ENCODE data around the gene NACC2.

The NACC2 gene

DNA sequence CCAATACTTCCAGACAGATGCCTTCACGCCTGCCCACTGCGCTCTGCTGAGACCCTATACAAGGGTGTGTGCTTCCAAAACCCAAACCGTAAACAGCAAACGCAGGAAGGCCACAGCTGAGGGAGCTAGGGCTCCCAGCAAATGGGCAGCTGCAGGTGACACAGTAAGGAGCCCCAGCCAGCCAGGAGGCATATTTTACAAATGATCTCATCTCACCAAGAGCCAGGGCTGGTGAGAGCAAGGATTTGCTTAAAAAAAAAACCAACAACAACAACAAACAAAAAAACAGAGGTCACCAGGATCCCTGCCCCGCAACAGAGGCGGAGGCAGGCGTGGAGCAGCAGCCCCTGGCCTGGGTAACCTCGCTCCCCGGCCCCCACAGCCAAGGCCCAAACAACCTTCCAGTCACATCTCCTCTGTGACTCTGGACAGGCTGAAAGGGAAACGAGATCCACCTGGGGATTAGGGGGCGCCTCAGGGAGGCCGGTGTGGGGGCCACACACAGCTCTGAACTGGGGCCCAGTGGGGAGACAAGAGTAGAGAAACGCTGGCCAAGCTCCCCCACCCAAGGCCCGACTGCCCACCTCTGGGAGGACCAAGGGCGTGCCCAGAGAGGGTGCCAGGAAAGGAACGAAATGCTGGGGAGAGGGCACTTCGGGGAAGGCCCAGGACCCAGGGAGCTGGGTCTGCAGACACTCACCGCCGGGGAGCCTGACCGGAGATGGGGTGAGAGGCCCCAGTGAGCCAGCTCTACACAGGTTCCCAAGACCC is 3.3 kb downstream of the NACC2 start:
- DNase-seq: peak; percentile 20

DNA sequence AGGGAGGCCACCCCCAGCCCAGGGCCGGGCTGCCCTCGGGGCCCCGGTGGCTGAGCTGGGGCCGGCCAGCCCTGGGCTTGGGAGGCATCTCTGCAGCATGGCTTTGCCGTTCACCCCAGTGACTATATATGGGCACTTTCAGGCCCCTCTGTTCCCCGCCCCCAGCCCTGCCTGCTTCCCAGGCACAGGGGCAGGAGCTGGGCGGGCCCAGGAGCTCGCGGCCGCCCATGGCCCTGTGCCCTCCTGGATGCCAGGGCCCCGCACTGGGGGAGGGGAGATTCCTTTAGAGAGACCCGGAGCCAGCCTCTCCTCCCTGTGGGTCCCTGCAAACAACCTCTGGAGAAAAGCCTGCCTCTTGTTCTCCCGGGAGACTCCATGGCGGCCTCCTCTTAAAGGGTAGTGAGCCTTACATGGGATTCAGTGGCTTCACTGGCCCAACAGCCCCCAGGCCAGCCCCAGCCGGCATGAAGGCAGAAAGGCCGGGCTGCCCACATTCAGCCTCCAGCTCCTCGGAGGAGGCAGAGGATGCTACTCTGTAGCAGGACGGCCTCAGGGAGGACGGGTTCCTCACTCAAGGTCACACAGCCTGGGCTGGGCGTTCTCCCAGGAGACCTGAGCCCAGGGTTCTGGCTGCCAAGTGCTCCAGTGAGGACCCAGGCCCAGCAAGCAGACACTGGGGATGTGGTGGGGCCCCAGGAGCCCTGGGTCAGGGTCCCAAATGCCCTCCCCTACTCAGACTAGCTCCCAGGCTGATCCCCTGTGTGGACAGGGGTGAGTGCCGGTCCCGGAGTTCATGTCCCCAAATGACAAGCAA is 4.1 kb downstream of the NACC2 start:
- DNase-seq: peak; percentile 20

DNA sequence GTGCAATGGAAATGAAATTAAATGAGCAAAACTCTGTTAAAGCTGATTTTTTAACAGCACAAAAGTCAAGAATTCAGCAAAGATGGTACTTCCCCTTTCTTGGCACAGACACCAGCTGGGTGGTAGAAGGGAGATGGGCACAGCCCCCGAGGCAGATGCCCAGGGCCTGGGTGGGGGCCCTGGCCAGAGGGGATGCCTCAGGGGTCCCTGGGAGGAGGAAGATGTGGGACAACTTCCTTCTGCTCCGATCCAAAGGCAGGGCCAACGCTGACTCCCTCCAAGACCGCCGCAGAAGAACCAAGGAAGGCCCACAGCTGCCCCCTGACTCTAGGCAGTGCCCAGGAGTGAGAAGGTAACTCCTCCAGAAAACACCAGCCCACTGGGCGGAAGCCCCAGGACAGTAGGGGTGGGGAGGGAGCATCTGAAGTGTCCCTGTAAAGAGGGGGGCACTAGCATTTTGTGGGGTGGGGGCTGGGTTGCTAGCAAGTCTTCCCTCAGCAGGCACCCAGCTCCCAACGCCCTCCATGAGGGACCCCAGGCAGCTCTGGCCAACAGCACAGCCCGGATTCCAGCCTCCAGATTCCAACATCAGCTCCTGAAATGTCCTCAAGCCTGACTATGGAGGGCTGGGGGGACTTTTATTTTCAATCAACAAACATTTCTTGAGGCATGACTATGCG is 4.9 kb downstream of the NACC2 start:
- DNase-seq: peak; percentile 26

DNA sequence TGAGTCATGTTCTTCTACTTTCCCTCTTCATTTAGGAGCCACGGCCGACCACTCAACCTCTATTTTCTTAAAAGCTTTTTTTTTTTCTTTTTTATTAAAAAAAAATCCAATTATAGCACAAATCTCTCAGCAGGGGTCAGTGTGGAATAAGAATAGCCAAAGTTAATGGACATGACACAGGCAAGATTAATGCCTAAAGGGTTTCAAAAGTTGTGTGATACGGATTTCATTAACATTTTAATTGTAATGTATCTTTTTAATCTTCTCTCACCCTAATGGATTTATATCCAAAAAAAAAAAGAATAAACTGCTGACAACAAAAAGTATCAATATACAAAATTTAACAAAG is 5.4 kb downstream of the NACC2 start:
- no peak for DNase-seq

DNA sequence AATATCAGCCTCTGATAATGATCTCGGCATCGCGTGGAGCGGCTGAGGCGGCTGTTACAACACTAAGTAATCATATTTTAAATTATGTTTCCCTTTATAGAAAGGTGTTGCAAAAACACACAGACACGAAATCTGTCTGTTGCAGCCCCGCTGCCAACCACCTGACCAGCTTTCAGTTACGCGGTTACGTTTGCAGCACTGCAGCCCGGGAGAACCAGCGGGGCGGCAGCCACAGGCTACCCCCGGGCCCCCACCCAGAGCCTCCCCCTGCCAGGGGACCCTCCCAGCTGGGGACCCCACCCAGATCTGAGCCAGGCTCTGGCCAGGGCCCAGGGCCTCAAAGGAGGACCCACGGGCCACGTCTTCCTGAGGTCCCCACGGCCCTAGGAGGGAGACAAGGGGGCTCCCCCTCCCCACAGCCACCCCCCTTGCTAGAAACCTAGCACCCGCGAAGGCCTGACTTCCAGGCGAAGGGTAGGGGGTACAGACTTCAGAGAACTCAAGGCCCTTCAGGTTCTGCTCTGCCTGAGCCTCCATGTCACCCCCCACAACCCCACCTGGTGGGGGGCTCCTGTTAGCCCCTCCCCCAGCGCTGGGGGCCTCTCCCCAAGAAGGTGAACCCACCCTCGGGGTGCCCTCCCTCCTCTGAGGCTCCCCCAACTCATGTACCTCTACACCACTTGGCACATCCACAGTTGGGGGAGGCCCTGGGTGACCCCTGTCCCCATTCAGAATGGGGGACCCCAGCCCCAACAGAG is 6.0 kb downstream of the NACC2 start:
- DNase-seq: no peak

DNA sequence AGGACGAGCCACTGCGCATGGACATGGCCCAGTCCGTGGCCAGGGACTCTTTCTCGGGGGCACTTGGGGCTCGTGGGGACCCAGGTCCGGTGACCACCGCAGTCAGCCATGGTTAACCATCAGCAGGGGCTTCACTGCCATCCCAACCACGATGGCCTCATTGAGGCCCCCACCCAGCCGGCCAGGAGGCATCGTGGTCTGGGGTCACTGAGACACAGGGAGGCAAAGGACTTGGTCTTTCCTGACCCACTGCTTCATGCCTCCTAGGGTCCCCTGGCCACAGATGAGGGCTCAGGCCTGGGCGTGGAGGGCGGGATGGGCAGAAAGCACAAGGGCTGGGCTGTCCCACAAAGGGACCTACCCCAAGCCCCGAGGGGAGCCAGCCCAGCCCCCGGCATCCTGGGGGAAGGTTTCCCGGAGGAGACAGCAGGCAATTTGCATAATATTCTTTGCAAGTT is 6.6 kb downstream of the NACC2 start:
- peak; percentile 22 for DNase-seq

DNA sequence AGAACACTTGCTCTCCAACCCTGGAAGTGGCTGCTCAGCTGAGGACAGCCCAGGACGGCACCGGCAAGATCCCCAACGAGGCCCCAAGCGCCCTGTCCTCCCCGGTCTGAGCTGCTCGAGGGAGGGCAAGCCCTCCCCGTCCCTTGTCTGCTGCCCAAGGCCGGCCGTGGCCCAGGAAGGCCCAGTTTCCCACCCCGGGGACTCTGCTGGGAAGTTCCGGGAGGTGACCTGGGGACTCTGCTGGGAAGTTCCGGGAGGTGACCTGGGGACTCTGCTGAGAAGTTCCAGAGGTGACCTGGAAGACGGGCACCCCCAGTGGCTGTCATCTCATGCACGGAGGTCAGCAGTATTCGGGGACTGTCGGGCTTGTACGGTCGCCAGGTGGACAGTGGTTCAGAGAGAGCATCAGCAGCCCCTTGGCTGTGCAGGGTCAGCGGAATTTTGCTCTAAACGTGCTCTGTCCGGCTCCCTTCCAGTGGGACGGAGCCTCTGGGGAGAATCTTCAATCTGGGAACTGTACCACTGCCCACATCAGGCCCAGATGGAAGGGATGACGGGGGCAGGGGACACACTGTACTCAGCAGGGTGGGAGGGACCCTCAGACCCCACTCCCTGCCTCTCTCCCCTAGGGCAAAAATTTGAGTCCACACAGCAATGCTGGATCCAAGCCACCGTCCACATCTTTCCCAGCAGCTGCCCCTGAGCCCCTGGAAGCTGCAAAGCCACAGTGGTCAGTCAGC is 7.2 kb downstream of the NACC2 start:
- DNase-seq: no peak

DNA sequence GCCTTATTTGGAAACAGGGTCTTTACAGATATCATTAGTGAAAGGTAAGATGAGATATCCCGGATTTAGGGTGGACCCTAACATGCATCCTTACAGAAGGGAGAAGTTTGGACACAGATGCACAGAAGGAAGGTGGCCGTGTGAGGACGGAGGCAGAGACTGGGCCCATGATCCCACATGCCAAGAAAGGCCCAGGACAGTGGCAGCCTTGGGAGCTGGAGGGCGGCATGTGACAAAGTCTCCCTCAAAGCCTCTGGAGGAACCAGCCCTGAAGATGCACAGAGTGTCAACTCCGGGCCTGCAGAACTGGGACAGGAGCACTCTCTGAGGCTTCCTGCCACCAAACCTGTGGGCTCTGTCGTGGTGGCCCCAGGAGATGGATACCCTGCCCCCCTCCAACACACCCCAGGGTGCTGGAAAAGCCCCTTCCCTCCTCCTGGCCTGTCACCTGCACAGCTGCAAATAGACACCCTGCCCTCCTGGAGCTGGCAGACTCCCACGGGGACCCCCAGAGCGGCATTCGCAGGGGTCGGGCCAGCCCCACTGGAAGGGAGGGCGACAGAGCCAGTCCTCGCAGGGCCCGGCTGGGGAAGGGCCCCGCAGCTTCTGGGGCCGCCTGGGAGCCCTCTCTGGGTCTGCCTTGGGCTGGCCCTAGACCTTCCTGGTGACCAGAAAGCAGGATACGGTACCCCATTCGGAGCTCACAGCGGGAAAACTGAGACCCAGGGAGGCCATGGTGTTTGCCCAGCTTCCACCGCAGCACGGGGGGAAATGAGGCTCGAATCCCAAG is 7.9 kb downstream of the NACC2 start:
- DNase-seq: no peak

DNA sequence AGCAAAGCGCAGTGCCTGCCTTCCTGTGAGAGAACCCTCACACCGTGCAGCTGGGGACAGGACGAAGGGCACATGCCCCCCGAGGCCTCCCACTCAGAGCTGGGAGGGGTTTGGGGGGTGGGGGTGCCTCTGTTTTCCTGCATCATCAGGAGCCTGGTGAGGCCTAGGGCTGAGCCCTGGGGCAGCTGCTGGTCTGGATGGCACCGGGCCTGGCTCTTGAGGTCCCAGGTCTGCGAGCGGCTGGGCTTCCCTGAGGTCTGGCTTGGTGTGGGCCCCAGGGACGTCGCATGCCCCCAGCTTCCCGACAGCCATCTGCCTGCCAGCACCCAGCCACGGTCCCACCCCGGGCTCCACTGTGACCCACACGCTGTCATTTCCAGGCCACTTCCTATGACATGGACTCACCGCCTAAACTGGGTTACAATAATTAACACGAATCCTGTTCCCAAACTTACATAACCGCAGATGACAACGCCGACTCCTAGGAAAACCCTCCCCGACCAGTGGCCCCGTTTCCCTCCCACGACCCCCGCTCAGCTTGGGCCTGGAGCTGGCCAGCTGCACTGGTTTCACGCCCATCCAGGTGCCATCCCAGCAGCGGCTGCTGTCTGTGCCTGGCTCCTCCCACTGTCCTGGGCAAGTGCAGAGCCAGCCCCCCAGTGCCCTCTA is 8.7 kb downstream of the NACC2 start:
- DNase-seq: no peak

DNA sequence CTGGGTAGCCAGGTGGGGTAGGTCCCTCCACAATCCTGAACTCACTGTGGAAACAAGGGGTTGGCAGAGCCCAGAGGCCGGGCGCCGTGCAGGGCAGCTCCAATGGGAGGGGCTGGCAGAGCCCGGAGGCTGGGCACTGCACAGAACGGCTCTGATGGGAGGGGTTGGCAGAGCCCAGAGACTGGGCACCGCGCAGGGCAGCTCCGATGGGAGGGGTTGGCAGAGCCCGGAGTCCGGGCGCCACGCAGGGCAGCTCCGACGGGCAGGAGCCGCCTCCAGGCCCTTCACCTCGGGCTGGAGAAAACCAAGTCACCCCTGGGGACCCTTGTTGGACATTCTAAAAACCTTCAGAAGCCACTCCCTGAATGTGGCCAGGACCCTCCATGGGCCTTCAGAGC is 9.3 kb downstream of the NACC2 start:
- no peak for DNase-seq

DNA sequence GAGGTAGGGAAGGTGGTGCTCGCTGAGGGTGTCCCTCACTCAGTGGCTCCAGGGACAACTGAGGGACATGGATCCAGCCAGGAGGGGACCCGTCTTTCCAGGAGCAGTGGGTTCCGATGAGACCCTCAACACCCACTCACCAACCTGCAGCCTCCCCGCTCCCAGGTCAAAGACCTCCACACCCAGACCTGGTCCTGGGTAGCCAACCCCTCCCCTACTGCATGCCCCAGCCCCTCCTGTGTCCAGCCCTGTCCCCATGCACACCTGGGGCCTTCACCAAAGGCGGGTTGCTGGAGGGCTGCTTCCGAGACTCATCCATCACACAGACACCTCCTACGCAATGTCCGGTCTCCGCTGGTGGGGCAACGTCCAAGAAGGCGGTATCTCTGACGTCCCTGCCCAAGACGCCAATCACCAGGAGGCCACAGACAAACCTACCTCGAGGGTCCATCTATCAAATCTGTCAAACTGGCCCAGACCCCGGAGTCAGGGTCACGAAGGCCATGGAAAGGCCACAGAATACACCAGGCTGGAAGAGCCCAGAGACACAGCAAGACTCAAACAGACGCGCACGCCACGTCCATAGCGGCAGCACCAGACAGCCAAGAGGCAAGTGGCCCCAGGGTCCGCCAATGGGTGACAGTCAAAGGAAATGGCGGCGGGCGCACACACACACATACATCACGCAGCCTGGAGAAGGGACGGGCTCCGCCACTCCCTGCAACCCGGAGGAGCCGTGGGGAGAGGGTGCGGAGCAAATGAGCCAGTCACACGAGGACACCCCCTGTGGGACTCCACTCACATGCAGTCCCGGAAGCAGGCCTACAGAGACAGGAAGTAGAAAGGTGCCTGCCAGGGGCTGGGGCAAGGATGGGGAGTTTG is 10.8 kb downstream of the NACC2 start:
- no peak for DNase-seq

DNA sequence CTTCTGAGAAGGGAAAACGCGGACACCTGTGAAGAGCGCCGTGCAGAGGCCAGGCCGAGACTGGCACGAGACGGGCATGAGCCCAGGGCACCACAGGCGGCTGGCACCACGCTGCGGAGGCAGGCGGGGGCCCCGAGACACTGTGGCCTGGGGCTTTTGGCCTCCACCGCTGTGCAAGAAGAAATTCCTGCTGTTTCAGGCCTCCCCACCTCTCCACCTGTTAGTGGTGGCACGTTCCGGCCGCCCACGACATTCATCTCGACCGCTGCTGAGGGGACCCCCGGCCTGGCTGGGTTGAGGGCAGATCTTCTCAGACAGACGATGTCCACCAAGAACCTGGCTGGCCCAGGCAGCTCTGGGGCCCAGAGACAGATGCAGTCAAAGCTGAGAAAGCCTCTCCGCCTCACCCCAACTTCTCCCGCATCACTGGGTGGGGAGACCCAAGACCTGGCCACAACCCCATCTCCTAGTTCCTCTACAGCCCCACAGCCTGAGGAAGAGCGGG is 11.5 kb downstream of the NACC2 start:
- DNase-seq: no peak

DNA sequence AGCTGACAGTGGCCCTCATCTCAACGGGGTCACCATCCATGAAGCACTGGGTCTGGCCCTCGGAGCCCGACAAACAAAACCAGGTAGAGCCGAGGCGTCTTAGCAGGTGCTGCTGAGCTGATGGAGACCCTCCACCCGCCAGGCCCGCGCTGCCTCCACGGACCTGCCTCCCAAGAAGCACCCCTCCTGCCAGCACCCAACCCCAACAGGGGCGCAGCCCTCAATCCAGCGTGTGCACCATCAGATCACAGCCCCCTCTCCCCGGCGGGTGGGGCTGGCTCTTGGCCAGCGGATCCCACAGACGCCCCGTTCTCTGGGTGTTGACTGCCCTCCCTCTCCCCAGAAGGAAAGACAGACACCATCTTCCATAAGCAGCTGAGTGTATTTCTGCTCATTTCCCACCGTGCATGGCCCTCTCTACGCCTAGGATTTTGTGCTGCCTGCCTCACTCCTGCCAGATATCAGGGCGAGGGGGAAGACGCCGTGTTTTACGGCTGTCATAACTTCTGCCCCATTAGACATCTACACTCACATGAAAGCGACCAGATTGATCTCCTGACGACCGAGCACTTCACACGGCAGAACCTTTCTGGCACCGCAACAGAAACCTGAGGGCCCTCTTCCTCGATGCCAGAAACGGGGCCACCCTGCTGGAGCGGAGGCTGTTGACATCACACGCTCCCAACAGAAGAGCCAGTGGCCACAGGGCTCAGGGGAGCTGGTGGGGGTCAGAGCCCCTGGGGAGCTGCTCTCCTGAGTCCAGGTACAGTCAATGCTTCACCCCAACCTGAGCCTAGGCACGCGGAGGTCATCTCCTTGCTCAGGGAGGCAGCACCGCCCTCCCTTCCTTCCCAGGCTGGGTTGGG is 12.4 kb downstream of the NACC2 start:
- no peak for DNase-seq

DNA sequence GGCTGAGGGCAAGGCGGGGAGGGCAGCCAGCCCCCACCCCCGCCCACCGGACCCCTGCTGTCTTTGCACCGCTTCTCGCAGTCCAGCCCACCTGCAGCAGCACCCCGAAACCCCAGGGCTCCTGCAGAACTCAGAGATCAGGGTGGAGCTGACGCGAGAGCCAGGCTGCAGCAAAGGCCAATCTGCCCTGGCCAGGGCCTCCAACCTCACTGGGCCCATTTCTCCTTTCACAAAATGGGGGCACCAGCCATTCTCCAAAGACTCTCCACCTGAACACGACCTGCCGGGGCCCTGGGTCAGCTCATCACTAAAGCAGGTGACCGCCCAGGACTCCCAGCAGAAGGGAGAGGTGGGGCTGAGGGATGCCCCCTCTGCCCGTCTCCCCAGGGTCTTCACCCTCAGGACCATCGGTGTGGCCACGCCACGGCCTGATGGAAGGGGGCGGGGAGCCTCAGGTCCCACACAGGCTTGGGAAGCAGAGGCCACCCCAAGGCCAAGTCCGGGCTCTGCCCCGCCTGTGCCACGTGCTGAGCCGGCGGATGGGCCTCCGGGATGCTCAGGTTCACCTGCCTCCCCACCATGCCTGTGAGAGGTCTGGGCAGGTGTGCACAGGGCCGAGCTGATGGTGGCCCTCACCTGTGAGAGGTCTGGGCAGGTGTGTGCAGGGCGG is 13.1 kb downstream of the NACC2 start:
- DNase-seq: no peak

DNA sequence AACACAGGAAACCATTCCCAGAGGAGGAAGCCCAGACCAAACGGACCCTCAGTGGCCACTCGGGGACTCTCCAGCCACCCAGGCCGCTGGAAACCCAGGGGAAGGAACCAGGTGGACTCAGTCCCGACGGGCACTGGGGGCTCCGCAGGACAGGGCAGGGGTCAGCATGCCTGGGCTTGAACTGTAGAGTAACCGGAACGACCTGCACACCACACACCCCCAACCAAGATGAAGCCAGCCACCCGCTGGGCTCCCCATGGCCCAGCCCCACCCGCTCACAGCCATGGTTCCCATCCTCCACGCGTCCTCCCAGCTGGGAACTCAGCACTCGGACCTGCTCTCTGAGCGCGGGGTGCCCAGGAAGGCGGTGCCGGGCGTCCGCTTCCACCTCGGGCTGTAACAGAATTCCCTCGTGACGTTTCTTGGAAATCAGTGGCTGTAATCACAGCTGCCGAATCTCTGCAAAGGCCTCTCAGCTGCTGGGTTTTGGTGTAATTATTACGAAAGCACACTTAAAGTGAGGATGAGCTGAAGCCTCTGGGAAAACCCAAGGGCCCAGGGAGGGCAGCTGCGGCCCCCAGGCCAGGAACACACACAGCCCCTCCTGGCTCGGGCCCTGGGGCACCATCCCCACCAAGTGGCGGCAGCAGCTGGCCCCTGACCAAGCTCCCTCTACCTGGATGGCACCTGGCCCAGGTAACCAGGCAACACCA is 13.8 kb downstream of the NACC2 start:
- DNase-seq: no peak

DNA sequence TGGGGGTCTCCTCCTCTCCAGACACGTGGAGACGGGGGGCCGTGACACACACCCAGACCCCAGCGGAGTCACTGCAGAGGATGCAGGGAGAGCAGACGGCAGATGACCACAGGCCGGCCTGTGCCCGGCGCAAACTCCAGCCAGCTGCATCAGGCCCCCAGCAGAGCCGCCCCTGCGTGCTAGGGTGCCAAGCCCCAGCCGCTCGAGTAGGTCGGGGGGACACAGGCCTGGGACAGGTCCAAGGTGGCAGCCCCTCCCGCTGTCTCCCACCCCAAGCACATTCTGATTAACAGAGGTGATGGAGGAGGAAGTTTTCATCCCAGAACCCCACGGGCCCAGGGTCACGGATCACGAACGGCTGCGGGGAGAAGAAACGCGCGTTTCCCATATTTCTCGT is 14.4 kb downstream of the NACC2 start:
- DNase-seq: no peak

DNA sequence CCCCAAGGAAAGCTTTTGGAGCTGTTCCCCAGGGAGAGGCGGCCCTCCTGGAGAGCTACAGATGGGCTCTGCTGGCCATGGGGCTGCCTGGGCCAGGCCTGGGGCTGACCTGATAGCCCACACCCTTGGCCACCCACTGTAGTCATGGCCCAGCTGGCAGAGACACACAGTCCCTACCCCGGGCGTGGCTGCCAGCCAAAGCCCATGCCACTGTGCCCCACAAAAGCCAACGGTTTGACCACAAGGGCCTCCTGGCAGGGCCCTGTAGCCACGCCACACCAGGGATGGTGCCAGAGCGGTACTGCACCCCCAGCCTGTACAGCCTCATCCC is 15.2 kb downstream of the NACC2 start:
- DNase-seq: no peak
